HL-60 (cell line): Measurements from ENCODE around the gene AP2A2.

Source experiments
- DNase-seq, 2 experiments: peaks; one replicate each; pipeline ENCODE4 v3.0.0-alpha.2; 2010 to 2020; ENCODE audit warnings: low read depth in 1 of 2, low spot score in 1 of 2
- H3K27ac ChIP-seq: fragments of 250-450 bp; sonication (Bioruptor Pico); replicated peaks from 2 replicates; pipeline ENCODE4 v1.5.1; 2020; ENCODE audit warnings: mild to moderate bottlenecking, moderate library complexity
- H3K27me3 ChIP-seq: fragments of 250-450 bp; sonication (Bioruptor Pico); 2 replicates; pipeline ENCODE4 v1.5.1; 2021; ENCODE audit warnings: mild to moderate bottlenecking, moderate library complexity; ENCODE audit not compliant: insufficient read depth, poor library complexity, severe bottlenecking
- H3K4me3 ChIP-seq: replicated peaks from 2 replicates; pipeline ENCODE4 v1.5.1; 2011; ENCODE audit warnings: mild to moderate bottlenecking, control low read depth, low read length; ENCODE audit not compliant: insufficient read depth
- CTCF ChIP-seq: IDR thresholded peaks from one replicate; pipeline ENCODE4 v1.5.1; 2011; ENCODE audit warnings: low read length, control low read depth, inconsistent platforms; ENCODE audit not compliant: insufficient read depth
- GABPA ChIP-seq: IDR thresholded peaks from 2 replicates; pipeline ENCODE4 v1.6.1; 2012; ENCODE audit warnings: low read depth
- POLR2AphosphoS5 ChIP-seq: IDR thresholded peaks from 2 replicates; pipeline ENCODE4 v1.6.1; 2012; ENCODE audit warnings: low read depth
- SPI1 ChIP-seq: IDR thresholded peaks from 2 replicates; pipeline ENCODE4 v1.6.1; 2012; ENCODE audit warnings: low read depth, mild to moderate bottlenecking, borderline replicate concordance
- TF ChIP-seq, protein P1 (sequence below): IDR thresholded peaks from 2 replicates; pipeline ENCODE4 v1.6.1; 2012; ENCODE audit warnings: low read depth; ENCODE audit not compliant: insufficient replicate concordance

The AP2A2 gene

DNA sequence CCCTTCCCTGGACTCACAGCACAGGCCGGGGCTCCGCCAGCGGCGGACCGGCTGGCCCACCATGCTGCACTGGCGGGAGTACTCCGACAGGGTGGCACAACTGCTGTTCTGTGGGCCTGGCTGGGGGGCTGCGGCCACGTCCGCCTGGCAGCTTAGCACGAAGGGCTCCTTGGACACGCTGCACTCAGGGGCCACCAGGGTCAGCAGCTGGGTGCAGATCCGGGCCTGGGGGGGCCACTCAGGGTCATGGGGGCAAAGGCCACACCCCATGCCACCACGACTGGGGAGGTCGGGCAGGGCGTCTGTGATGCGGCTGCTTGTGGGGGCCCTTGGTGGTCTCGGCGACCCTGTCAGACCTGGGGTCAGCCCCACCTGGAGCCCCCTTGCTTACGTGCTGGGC is 104.9 kb downstream of the AP2A2 start:
- DNase-seq: no peak
- no peaks in the 10 kb centered on the region for H3K27me3 ChIP-seq
- TF ChIP-seq SPI1 (no peak), CTCF (no peak)
- TF ChIP-seq, protein P1, sequence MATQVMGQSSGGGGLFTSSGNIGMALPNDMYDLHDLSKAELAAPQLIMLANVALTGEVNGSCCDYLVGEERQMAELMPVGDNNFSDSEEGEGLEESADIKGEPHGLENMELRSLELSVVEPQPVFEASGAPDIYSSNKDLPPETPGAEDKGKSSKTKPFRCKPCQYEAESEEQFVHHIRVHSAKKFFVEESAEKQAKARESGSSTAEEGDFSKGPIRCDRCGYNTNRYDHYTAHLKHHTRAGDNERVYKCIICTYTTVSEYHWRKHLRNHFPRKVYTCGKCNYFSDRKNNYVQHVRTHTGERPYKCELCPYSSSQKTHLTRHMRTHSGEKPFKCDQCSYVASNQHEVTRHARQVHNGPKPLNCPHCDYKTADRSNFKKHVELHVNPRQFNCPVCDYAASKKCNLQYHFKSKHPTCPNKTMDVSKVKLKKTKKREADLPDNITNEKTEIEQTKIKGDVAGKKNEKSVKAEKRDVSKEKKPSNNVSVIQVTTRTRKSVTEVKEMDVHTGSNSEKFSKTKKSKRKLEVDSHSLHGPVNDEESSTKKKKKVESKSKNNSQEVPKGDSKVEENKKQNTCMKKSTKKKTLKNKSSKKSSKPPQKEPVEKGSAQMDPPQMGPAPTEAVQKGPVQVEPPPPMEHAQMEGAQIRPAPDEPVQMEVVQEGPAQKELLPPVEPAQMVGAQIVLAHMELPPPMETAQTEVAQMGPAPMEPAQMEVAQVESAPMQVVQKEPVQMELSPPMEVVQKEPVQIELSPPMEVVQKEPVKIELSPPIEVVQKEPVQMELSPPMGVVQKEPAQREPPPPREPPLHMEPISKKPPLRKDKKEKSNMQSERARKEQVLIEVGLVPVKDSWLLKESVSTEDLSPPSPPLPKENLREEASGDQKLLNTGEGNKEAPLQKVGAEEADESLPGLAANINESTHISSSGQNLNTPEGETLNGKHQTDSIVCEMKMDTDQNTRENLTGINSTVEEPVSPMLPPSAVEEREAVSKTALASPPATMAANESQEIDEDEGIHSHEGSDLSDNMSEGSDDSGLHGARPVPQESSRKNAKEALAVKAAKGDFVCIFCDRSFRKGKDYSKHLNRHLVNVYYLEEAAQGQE: no peak
- no peak overlapping the region for H3K4me3 ChIP-seq
- H3K27ac ChIP-seq: no peak overlapping the region

DNA sequence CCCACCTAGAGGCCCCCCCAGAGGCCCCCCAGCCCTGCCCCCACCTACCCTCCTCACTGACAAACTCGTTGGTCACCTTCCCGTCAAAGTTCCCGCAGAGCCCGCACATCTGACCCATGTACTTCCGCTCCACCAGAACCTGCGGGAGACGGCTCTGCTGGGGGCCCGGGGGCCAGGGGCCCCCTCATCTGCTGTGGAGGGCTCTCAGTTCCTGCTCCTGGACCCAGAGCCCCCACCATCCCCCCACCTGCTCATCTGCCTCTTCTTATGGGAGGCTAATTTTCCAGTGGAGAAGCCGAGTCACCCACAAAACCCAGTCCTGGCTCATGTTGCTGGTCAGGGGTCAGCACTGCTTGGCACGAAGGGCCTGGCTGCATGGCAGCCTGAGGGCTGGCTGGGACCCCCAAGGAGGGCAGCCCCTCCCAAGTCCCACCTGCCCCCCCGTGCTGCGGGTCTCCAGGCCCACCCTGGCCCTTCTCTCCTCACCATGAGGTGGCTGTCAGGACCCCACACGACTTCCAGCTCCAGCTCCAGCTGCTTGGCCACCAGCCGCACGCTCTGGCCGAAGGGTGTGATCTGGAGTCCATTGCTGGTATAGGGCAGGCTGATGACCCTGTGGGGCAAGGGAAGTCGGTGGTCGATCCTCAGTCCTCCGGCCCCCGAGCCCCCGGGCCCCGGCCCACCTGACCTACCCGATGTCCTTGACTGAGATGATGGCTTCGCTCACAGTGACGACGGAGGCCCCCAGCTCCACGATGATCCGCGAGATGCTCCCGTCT is 105.6 kb downstream of the AP2A2 start:
- no peak for DNase-seq
- no peak overlapping the region for H3K4me3 ChIP-seq
- TF ChIP-seq POLR2AphosphoS5 (no peak), SPI1 (no peak), GABPA (no peak), CTCF (no peak)
- TF ChIP-seq, protein P1: no peak
- H3K27me3 ChIP-seq: no peaks in the 10 kb centered on the region
- H3K27ac ChIP-seq: no peak overlapping the region

DNA sequence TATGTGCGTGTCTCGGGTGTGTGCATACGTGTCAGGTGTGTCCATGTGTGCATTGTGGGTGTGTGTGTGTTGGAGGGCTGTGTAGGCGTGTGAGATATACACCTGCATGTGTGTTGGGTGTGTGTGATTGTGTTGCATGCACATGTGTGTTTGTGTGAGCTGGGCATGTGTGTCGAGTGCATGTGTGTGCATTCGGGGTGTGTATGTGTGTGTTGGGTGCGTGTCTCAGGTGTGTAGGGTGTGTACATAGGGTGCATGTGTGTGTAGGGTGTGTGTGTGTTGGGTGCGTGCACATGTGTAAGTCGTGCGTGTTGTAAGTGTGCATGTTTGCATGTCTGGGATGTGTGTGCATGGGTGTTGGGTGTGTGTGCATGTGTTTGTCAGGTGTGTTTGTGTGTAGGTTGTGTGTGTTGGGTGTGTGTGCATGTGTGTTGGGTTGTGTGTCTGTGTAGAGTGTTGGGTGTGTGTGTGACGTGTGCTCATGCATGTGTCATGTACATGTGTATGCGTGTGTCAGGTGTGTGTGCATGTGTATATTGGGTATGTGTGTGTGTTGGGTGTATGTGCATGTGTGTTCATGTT is 106.7 kb downstream of the AP2A2 start:
- Histone ChIP-seq H3K4me3 (no peak overlapping the region), H3K27ac (no peak overlapping the region), H3K27me3 (no peaks in the 10 kb centered on the region)
- TF ChIP-seq GABPA (no peak), SPI1 (no peak), CTCF (no peak), POLR2AphosphoS5 (no peak)
- TF ChIP-seq, protein P1: no peak
- no peak for DNase-seq
